ENCODE results near the gene ANXA6.

Gene ANXA6

GRCh38 chr5:151151793-151152192, 5.8 kb downstream of the ANXA6 start:
- DNase-seq: no peak

GRCh38 chr5:151151263-151151660, 6.3 kb downstream of the ANXA6 start:
- no peak for DNase-seq

DNA sequence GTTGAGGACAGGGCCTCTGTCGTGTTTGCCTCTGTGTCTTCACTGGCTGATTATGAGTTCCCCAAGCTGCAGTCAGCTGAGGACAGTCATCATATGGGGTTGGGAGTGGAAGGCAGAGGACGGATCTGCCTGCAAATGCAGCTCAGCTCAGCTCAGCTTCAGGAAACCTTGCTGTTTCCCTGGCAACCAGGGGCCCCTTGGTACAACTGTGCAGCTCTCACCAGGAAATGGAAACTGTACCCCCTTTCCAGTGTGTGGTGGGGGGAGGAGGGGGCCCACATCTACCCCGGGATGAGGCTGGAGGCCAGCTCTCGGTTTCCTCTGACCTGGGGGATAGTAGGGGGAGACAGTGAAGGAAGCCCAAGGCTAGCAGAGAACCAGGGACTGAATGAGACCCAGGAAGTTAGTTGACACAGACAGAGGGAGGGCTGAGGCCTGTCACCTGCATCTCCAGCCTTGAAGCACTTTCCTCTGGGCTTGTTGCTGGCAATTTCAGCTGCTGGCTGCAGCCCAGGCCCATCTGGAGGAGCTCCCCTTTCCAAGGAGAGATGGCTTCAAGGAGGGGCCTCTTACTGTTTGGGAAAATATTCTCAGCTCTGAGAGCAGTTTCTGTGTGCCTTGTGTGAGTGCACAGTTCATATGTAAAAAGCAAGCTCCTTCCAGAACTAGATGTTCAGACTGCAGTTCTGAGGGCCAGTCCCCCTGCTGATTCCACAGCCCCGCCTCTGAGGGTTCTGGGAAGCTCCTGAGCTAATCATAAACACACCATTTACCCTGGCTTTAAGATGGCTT, 6.9 kb downstream of the ANXA6 start:
- peak; percentile 83 for DNase-seq

GRCh38 chr5:151148583-151148982, 9.0 kb downstream of the ANXA6 start:
- no peak for DNase-seq

GRCh38 chr5:151147033-151147432, 10.5 kb downstream of the ANXA6 start:
- no peak for DNase-seq

GRCh38 chr5:151146061-151146460, 11.5 kb downstream of the ANXA6 start:
- DNase-seq: no peak

DNA sequence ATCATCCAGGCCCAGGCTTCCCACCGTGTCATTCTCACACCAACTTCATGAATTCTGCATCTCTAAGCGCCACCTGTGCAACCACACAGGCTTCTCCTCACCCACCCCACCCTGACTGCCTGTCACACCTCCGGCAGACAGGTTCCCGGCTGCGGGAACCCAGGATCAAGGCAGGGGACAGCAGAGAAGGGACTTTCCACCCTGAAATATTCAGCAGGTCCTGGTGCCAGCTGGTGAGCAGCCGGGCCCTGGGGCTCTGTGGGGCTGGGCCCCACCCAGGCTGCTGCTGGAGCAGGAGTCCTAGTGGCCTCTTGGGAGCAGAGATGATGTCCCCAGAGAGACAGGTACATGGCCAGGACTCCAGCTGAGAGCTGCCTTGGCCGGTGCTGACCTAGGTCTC, 12.7 kb downstream of the ANXA6 start:
- no peak for DNase-seq

- no peak for DNase-seq
Observed at GRCh38 chr5:151144275-151144674, 13.3 kb downstream of the ANXA6 start.

GRCh38 chr5:151143645-151144044, 13.9 kb downstream of the ANXA6 start:
- DNase-seq: no peak

- no peak for DNase-seq
Observed at GRCh38 chr5:151142933-151143332, 14.6 kb downstream of the ANXA6 start.

DNA sequence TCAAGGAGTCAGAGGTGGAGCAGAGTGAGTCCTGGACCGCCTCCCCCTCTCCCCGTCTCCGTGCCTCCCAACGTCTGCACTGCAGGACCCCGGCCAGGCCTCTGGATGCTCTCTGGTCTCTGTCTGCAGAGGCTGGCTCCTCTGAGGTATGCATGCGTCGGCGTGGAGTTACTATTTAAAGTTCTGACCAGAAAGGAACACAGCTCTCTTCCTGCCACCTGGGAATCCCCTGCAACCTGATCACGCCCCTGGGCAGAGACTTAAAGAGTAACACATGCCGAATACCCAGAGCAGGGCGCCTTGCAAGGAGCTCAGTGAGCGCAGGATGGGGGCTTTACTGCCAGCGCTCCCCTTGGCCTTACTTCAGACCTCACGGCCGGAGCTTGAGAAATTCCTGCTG, 16.0 kb downstream of the ANXA6 start:
- DNase-seq: peak; percentile 81

- DNase-seq: no peak
Observed at GRCh38 chr5:151140686-151141459, 16.7 kb downstream of the ANXA6 start.

DNA sequence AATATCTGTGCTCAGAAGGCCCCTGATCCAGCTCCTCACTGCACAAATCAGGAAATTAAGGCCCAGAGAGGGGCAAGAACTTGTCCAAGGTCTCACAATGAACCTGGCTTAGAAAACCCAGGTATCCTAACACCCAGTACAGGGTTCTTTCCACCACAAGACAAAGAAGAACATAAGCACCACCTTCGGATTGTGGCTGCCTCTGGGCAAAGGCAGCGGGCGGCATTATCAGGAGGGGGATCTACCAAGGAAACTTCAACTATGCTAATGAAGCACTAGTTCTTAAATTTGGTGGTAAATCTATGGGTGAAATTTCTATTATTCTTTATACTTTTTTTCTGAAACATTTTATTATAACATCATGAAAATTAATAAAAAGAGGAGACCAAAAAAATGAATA, 17.9 kb downstream of the ANXA6 start:
- no peak for DNase-seq

- DNase-seq: no peak
Observed at GRCh38 chr5:151139015-151139414, 18.6 kb downstream of the ANXA6 start.

DNA sequence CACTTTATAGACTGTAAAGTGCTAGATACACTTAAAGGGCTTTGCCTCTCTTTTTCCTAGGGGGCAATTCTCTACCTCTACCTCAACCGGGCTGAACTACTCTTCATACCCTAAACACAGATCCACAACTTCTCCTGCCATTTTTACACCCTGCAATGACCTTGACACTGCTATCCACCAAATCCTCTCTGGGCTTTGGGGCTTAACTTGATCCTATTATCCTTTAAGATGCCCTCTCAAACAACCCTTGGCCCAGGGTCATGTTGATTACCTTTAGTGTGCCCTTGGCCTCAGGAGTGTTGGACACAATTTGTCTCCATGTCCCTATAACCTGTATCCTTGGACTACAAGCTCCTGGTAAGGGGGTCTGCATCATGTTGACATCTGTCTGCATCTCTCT, 19.5 kb downstream of the ANXA6 start:
- no peak for DNase-seq

- DNase-seq: no peak
Observed at GRCh38 chr5:151137067-151137825, 20.3 kb downstream of the ANXA6 start.

DNA sequence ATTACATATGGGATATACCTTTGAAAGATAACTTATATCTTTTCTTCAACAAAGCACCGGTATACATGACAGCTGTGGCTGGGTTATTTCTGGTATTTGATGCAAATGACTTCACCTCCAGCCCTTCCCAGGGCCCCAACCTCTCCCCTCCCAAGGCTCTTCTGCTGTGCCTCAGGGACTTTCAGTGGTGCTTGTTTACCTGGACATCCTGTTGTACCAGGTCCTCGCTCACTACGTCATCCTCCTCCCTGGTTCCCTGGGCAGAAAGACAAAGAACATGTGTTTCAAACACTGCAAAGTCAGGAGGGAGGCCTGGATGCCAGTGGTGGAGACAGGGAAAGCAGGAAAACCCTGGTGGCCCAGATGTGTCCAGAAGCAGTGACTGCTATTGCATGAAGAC, 23.4 kb downstream of the ANXA6 start:
- DNase-seq: no peak

GRCh38 chr5:151132963-151133362, 24.6 kb downstream of the ANXA6 start:
- no peak for DNase-seq

DNA sequence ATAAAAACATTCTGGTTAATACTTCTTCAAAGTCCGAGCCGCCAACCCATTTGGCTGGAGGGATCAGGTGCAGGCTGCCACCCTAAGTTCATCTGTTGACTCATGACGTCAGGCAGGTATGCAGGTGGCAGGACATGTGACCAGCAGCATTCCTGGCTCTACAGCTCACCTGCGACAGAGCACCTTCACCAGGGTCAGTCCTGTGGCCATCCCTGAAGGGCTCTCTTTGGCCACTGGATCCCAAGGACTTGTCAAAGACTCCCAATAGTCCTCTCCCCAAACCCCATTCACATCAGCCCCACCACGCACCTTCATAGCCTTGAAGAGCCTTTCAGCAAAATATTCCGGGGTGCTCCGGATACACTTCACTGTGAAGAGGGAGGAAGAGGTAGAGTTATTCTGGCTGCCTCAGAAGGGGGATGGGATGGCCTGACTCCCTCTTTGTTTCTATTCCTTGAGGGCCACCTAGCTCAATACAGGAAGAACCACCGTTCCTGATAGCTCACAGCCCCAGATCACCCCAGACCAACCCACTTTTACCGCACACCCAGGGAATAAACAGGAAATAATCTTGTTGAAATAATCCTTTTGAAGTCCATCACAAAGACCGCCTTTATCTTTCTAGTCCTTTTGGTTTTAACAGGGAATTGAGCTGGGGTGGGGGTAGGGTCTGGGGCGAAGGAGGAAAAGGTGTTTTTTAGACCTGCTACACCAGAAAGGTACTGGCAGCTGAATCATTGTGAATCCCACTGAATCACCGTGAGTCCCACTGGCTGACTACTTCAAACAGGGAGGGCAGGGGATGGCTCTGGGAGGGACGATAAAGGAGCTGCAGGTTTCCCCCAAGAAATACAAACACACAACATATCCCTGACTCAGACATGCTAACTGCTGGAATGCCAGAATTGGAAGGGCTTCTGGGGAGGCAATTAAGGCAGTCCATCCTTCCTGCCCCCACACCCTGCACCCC, 26.4 kb downstream of the ANXA6 start:
- no peak for DNase-seq

- DNase-seq: no peak
Observed at GRCh38 chr5:151130235-151130921, 27.2 kb downstream of the ANXA6 start.

DNA sequence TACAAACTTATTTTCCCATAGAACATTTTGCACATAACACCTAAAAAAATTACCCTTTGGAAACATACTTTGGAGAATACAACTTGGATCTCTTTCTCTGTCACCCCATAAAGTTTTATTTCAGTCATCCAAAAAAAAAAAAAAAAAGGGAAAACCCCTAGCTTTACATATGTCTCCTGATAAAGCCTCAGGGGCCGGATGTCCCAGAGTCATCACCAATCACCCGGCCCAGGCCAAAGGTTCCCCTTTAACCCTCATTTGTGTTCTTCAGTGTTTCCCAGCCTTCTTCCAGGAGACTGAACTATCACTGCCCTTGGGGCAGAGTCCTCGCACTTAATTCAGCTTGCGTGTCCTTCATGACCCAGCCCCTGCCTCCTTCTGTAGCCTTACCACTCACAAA, 28.8 kb downstream of the ANXA6 start:
- no peak for DNase-seq

DNA sequence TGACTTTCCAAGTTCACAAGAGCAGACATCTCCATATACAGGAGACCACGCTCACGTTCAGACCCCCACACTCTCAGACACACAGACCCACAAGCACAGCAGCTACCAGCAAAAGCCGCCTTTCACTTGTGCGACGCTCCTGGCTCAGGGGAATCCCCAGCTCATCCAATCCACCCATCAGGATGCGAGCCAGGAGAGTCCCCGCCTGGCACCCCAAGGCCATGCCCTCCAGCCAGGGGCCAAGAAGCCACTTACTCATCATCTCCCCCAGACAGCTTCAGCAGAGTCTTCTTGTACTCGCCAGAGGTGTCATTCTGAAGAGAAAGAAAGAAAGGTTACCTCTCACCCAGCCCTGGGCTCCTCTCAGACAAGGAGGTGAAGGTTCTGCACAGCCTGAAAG, 29.7 kb downstream of the ANXA6 start:
- DNase-seq: no peak

All from activated CD8-positive, alpha-beta memory T cell treated with anti-CD3 and anti-CD28 coated beads for 24 hours (primary cell).